Fibroblast of villous mesenchyme (primary cell): ENCODE results near the gene TLL2. TPM values are rescaled to one million over a fixed set of nuclear protein-coding genes. Genes with fewer than 3 reads are reported as not detected.

Experiments
- DNase-seq: peaks from one replicate; pipeline ENCODE4 v3.0.0-alpha.2; 2010; ENCODE audit warnings: low read depth
- H3K4me3 ChIP-seq: 2 replicates; pipeline ENCODE4 v1.5.1; 2011; ENCODE audit warnings: low read depth, mild to moderate bottlenecking, low read length
- CTCF ChIP-seq: IDR thresholded peaks from 2 replicates; pipeline ENCODE4 v1.5.1; 2012; ENCODE audit warnings: low read depth, mild to moderate bottlenecking, low read length; ENCODE audit not compliant: insufficient read depth
- total RNA-seq: library from RNA; depleted of rRNA; stranded (reverse); fragments of >200 nt; gene quantifications from 2 replicates; pipeline ENCODE4 v1.2.3, GENCODE V29; 2012

The TLL2 gene
- total RNA-seq, 1 donor, result under 0.01 TPM

DNA sequence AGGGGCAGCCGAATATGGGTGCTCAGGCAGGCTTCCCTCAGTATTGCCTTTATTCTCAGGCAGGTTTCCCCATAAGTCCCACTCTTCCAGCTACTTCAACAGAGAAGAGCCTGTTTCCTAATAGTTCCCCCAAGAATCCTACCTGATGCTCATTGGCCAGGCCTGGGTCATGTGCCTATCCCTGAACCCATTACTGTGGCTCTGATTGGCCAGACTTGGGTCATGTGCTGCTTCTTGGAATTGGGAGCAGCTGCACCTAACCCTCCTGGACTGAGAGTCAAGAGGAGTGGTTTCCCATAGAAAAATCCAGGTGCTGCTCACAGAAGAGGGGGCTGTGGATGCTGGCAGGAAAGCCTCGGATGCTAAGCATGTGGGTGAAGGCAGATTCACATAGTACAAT is 176.6 kb downstream of the TLL2 start:
- no peak for DNase-seq
- H3K4me3 ChIP-seq, result no peak overlapping the region
- no peak for TF ChIP-seq CTCF

GRCh38 chr10:96334616-96335526 is 178.9 kb downstream of the TLL2 start:
- H3K4me3 ChIP-seq, result no peak overlapping the region
- DNase-seq, result peak; percentile 48
- peak; percentile 81 for TF ChIP-seq CTCF

DNA sequence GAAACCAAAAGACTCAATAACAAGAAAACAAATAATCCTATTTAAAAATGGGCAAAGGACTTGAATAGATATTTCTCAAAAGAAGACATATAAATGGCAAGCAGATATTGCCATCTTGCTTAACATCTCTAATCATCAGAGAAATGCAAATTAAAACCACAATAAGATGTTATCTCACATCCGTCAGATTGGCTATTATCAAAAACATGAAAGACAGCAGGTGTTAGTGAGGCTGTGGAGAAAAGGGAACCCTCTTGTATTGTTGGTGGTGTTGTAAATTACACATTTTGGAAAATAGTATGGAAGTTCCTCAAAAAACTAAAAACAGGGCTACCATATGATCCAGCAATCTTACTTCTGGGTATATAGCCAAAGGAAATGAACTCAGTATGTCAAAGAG is 180.6 kb downstream of the TLL2 start:
- TF ChIP-seq CTCF, result no peak
- H3K4me3 ChIP-seq, result no peak overlapping the region
- no peak for DNase-seq

DNA sequence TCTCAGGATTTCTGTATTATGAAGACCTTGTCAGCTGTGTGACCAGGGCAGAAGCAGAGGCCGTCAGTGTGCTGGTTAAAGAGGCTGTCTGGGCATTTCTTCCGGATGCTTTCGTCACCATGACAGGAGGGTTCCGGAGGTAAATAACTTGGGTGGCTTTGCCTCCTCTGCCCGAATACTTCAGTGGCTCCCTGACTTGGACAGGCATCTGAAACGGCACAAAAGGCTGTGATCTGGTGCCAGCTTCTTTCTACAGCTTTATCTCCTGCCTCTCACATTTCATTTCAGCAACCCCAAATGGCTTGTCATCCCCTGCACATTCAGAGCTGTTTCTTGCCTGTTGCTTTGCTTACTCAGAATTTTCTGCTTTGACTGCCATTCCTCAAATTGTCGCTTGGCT is 186.3 kb downstream of the TLL2 start:
- no peak for TF ChIP-seq CTCF
- no peak for DNase-seq
- H3K4me3 ChIP-seq, result no peak overlapping the region

DNA sequence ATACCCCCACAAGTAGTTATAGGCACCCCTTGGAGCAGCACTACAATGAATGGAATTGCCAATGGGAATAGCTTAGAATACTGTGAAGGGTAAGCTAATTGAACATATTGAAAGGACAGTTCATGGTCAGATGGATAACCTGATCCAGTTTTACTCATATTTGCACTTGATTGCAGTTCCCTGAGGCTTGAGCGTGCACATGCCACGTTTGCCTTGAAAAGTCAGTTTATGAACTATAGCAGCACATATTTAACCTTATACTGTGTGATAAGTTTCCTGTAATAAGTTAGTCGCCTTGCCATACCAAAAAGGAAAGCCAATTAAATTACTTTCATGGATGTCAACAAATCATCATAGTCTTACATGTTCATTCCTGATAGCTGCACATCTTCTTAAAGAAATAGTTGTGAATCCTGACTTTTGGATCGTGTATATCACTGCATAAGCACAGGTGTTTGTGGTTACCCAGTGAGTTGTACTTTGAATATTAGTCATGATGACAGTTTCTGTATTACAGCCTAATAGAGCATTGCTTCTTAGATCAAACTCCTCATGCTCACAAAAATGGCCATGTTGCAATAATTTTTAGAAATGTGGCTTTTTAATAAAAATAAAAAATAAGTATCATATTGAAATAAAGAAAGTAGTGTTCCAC is 187.9 kb downstream of the TLL2 start:
- H3K4me3 ChIP-seq, result no peak overlapping the region
- DNase-seq, result no peak
- TF ChIP-seq CTCF, result no peak

- no peak for DNase-seq
- no peak for TF ChIP-seq CTCF
- H3K4me3 ChIP-seq, result no peak overlapping the region
These were observed 189.3 kb downstream of the TLL2 start for GRCh38 chr10:96324447-96324846.
